ENCODE data around the gene PRUNE2.

The PRUNE2 gene

GRCh38 chr9:76734716-76735115 is 171.2 kb downstream of the PRUNE2 start:
- no peak for DNase-seq (ENCODE audit: low spot score)

- peak; percentile 11 for DNase-seq (ENCODE audit: low spot score)
Measured at GRCh38 chr9:76733096-76733495, 172.8 kb downstream of the PRUNE2 start.

GRCh38 chr9:76732341-76732958 is 173.5 kb downstream of the PRUNE2 start:
- DNase-seq (ENCODE audit: low spot score), result peak; percentile 51

- no peak for DNase-seq (ENCODE audit: low spot score)
Measured at GRCh38 chr9:76730801-76731200, 175.1 kb downstream of the PRUNE2 start.

- DNase-seq (ENCODE audit: low spot score), result no peak
Measured at GRCh38 chr9:76729980-76730737, 175.8 kb downstream of the PRUNE2 start.

GRCh38 chr9:76729116-76729515 is 176.8 kb downstream of the PRUNE2 start:
- no peak for DNase-seq (ENCODE audit: low spot score)

- no peak for DNase-seq (ENCODE audit: low spot score)
Measured at GRCh38 chr9:76725885-76726284, 180.0 kb downstream of the PRUNE2 start.

- DNase-seq (ENCODE audit: low spot score), result no peak
Measured at GRCh38 chr9:76725011-76725546, 180.8 kb downstream of the PRUNE2 start.

GRCh38 chr9:76720245-76720644 is 185.7 kb downstream of the PRUNE2 start:
- no peak for DNase-seq (ENCODE audit: low spot score)

GRCh38 chr9:76718166-76718565 is 187.7 kb downstream of the PRUNE2 start:
- no peak for DNase-seq (ENCODE audit: low spot score)

GRCh38 chr9:76717613-76718012 is 188.3 kb downstream of the PRUNE2 start:
- peak; percentile 18 for DNase-seq (ENCODE audit: low spot score)

GRCh38 chr9:76717176-76717575 is 188.7 kb downstream of the PRUNE2 start:
- no peak for DNase-seq (ENCODE audit: low spot score)

GRCh38 chr9:76716085-76716672 is 189.7 kb downstream of the PRUNE2 start:
- DNase-seq (ENCODE audit: low spot score), result peak; percentile 15

- no peak for DNase-seq (ENCODE audit: low spot score)
Measured at GRCh38 chr9:76713381-76713780, 192.5 kb downstream of the PRUNE2 start.

GRCh38 chr9:76709020-76709419 is 196.9 kb downstream of the PRUNE2 start:
- no peak for DNase-seq (ENCODE audit: low spot score)

- DNase-seq (ENCODE audit: low spot score), result no peak
Measured at GRCh38 chr9:76707510-76707909, 198.4 kb downstream of the PRUNE2 start.

- DNase-seq (ENCODE audit: low spot score), result peak; percentile 82
Measured at GRCh38 chr9:76704593-76705204, 201.2 kb downstream of the PRUNE2 start.

GRCh38 chr9:76703270-76703669 is 202.6 kb downstream of the PRUNE2 start:
- DNase-seq (ENCODE audit: low spot score), result no peak

GRCh38 chr9:76701441-76702039 is 204.4 kb downstream of the PRUNE2 start:
- DNase-seq (ENCODE audit: low spot score), result peak; percentile 58

GRCh38 chr9:76700916-76701315 is 205.0 kb downstream of the PRUNE2 start:
- DNase-seq (ENCODE audit: low spot score), result no peak

- peak; percentile 82 for DNase-seq (ENCODE audit: low spot score)
Measured at GRCh38 chr9:76699971-76700370, 205.9 kb downstream of the PRUNE2 start.

- DNase-seq (ENCODE audit: low spot score), result no peak
Measured at GRCh38 chr9:76697554-76697953, 208.4 kb downstream of the PRUNE2 start.
